CD4-positive, CD25-positive, alpha-beta regulatory T cell (primary cell): Measurements from ENCODE around the gene PRRT1B. TPM values are rescaled to one million over a fixed set of nuclear protein-coding genes. Genes with fewer than 3 reads are reported as not detected.

Experiments used
- ATAC-seq, 2 donors: fragments of 150-1000 bp; cut with Tn5 transposase; one replicate each; pipeline ENCODE4 v1.10.0; 2021; ENCODE audit warnings: low read depth in 2 of 2, moderate number of reproducible peaks in 2 of 2, moderate library complexity in 1 of 2
- DNase-seq, 3 donors: peaks; one replicate each; pipeline versions ENCODE4 v3.0.0 to v3.0.0-alpha.2; 2012 to 2022; ENCODE audit warnings: mixed read lengths in 1 of 3
- H3K27ac ChIP-seq: one replicate; pipeline ENCODE4 v1.7.0; 2013; ENCODE audit warnings: mild to moderate bottlenecking, low read length; ENCODE audit not compliant: insufficient read depth, poor library complexity, severe bottlenecking
- H3K27me3 ChIP-seq: one replicate; pipeline ENCODE4 v1.7.0; 2013; ENCODE audit warnings: low read length; ENCODE audit not compliant: control insufficient read depth, insufficient read depth
- H3K36me3 ChIP-seq: one replicate; pipeline ENCODE4 v1.7.0; 2013; ENCODE audit warnings: mild to moderate bottlenecking, low read length, moderate library complexity; ENCODE audit not compliant: control insufficient read depth, insufficient read depth
- H3K4me1 ChIP-seq: 2 replicates; pipeline ENCODE4 v1.7.0; 2013; ENCODE audit warnings: mild to moderate bottlenecking, low read length; ENCODE audit not compliant: insufficient read depth, control insufficient read depth, poor library complexity, severe bottlenecking
- H3K4me3 ChIP-seq: one replicate; pipeline ENCODE4 v1.7.0; 2013; ENCODE audit warnings: low read depth, mild to moderate bottlenecking, low read length, moderate library complexity
- H3K9me3 ChIP-seq, 2 experiments: 1 replicate in 1 of 2; 2 replicates in 1 of 2; pipeline ENCODE4 v1.7.0; 2013; ENCODE audit warnings: low read length in 2 of 2, mild to moderate bottlenecking in 1 of 2, moderate library complexity in 1 of 2; ENCODE audit not compliant: control insufficient read depth in 2 of 2
- H3K27ac Mint-ChIP-seq, 3 donors: one replicate each; pipeline ENCODE4 v1.8.0; 2020 to 2022; ENCODE audit warnings: mild to moderate bottlenecking in 3 of 3, mixed read lengths in 3 of 3, moderate library complexity in 2 of 3
- H3K27me3 Mint-ChIP-seq: one replicate; pipeline ENCODE4 v1.8.0; 2022; ENCODE audit warnings: mild to moderate bottlenecking, mixed read lengths
- H3K36me3 Mint-ChIP-seq: one replicate; pipeline ENCODE4 v1.8.0; 2020; ENCODE audit warnings: mixed read lengths
- H3K4me1 Mint-ChIP-seq, 4 donors: one replicate each; pipeline ENCODE4 v1.8.0; 2020 to 2022; ENCODE audit warnings: mixed read lengths in 4 of 4, mild to moderate bottlenecking in 1 of 4
- H3K4me3 Mint-ChIP-seq, 4 donors: one replicate each; pipeline ENCODE4 v1.8.0; 2020 to 2022; ENCODE audit warnings: mild to moderate bottlenecking in 4 of 4, mixed read lengths in 4 of 4, moderate library complexity in 3 of 4
- H3K9me3 Mint-ChIP-seq, 7 donors: one replicate each; pipeline ENCODE4 v1.8.0; 2020 to 2022; ENCODE audit warnings: mixed read lengths in 7 of 7, mild to moderate bottlenecking in 3 of 7, moderate library complexity in 2 of 7
- polyA plus RNA-seq, 4 donors: library from polyadenylated mRNA; unstranded; fragments of 300-500 nt; fragmentation: Illumina TruSeq; gene quantifications; one replicate each; pipeline ENCODE4 v1.2.3, GENCODE V29; 2021
- total RNA-seq: library from RNA; stranded (reverse); gene quantifications from one replicate; pipeline ENCODE4 v1.2.3, GENCODE V29; 2022

PRRT1B gene
- total RNA-seq (not detected), polyA plus RNA-seq (not detected)

- Histone ChIP-seq H3K36me3 (no peaks in the 10 kb centered on the region), H3K9me3 (peaks cover 13 to 29% of the 10 kb centered on the region in 2 experiments), H3K27me3 (peaks cover 3% of the 10 kb centered on the region), H3K4me3 (no peak within 1 kb of the TSS), H3K27ac (no peak within 1 kb of the TSS), H3K4me1 (peaks cover 22% of the 10 kb centered on the region)
- peaks cover 9 to 31% (median 17%) of the 10 kb centered on the region in 4 donors for H3K4me1 Mint-ChIP-seq
- H3K36me3 Mint-ChIP-seq = peaks cover 7% of the 10 kb centered on the region
- H3K9me3 Mint-ChIP-seq = peaks cover 0 to 34% (median 11%) of the 10 kb centered on the region in 7 donors
- no peak within 1 kb of the TSS for H3K27ac Mint-ChIP-seq
- H3K27me3 Mint-ChIP-seq = peaks cover 75% of the 10 kb centered on the region
- H3K4me3 Mint-ChIP-seq = peak within 1 kb of the TSS; percentile 44 to 93 (median 68)
- ATAC-seq = no peak
- no peak for DNase-seq
Measured at GRCh38 chr9:131545003-131545785, at the start of gene PRRT1B. Gene PRRT1B, plus strand, starts transcription at chr9:131545523. Its CDS starts 93 bp downstream, at chr9:131545616.

- no peak overlapping the region for H3K4me3 ChIP-seq
- H3K9me3 ChIP-seq = no peaks in the 10 kb centered on the region
- peaks cover 33% of the 10 kb centered on the region for H3K36me3 Mint-ChIP-seq
Measured at GRCh38 chr9:131495785-131496184, 49.5 kb upstream of the PRRT1B start.

GRCh38 chr9:131496844-131497405 is 48.4 kb upstream of the PRRT1B start:
- Mint-ChIP-seq H3K27me3 (no peaks in the 10 kb centered on the region), H3K4me1 (peaks cover 13 to 36% (median 25%) of the 10 kb centered on the region in 4 donors), H3K27ac (peak overlapping the region in 1 of 3 donors; percentile 84), H3K36me3 (peaks cover 25% of the 10 kb centered on the region), H3K4me3 (no peak overlapping the region), H3K9me3 (no peaks in the 10 kb centered on the region)
- DNase-seq (no peak), ATAC-seq (no peak)
- Histone ChIP-seq H3K9me3 (no peaks in the 10 kb centered on the region), H3K27me3 (no peaks in the 10 kb centered on the region), H3K27ac (no peak overlapping the region), H3K36me3 (peaks cover 62% of the 10 kb centered on the region), H3K4me1 (peaks cover 22% of the 10 kb centered on the region), H3K4me3 (no peak overlapping the region)

More at GRCh38 chr9:131495785-131496184, 49.5 kb upstream of the PRRT1B start:
- no peaks in the 10 kb centered on the region for H3K27me3 ChIP-seq
- no peak overlapping the region for H3K27ac ChIP-seq
- H3K4me3 Mint-ChIP-seq = no peak overlapping the region
- H3K27ac Mint-ChIP-seq = no peak overlapping the region
- H3K4me1 Mint-ChIP-seq = peaks cover 7 to 24% (median 18%) of the 10 kb centered on the region in 4 donors
- H3K36me3 ChIP-seq = peaks cover 73% of the 10 kb centered on the region
- no peaks in the 10 kb centered on the region for H3K9me3 Mint-ChIP-seq
- no peaks in the 10 kb centered on the region for H3K27me3 Mint-ChIP-seq
- DNase-seq = no peak
- ATAC-seq = no peak
- peaks cover 11% of the 10 kb centered on the region for H3K4me1 ChIP-seq

GRCh38 chr9:131499254-131499767 is 46.0 kb upstream of the PRRT1B start:
- no peaks in the 10 kb centered on the region for H3K9me3 ChIP-seq
- Mint-ChIP-seq H3K36me3 (peaks cover 4% of the 10 kb centered on the region), H3K9me3 (no peaks in the 10 kb centered on the region), H3K4me1 (peaks cover 17 to 54% (median 32%) of the 10 kb centered on the region in 4 donors), H3K27ac (peak overlapping the region in 2 of 3 donors; percentile 91 to 94), H3K27me3 (no peaks in the 10 kb centered on the region), H3K4me3 (peak overlapping the region in 3 of 4 donors; percentile 35 to 92 (median 75))
- H3K4me3 ChIP-seq = no peak overlapping the region
- no peaks in the 10 kb centered on the region for H3K27me3 ChIP-seq
- DNase-seq (no peak), ATAC-seq (no peak)
- peaks cover 39% of the 10 kb centered on the region for H3K4me1 ChIP-seq
- H3K27ac ChIP-seq = peak overlapping the region; percentile 79
- peaks cover 38% of the 10 kb centered on the region for H3K36me3 ChIP-seq

GRCh38 chr9:131500377-131500776 is 44.9 kb upstream of the PRRT1B start:
- DNase-seq (peak; percentile 35 to 82 (median 70)), ATAC-seq (peak; percentile 52 to 57)
- Histone ChIP-seq H3K27ac (peak overlapping the region; percentile 79), H3K4me1 (peaks cover 40% of the 10 kb centered on the region), H3K9me3 (no peaks in the 10 kb centered on the region), H3K27me3 (no peaks in the 10 kb centered on the region), H3K4me3 (peak overlapping the region; percentile 53), H3K36me3 (peaks cover 28% of the 10 kb centered on the region)
- Mint-ChIP-seq H3K4me1 (peaks cover 19 to 64% (median 35%) of the 10 kb centered on the region in 4 donors), H3K27ac (peak overlapping the region; percentile 88 to 95 (median 91)), H3K27me3 (no peaks in the 10 kb centered on the region), H3K36me3 (peaks cover 4% of the 10 kb centered on the region), H3K9me3 (no peaks in the 10 kb centered on the region), H3K4me3 (peak overlapping the region; percentile 86 to 97 (median 93))

- no peaks in the 10 kb centered on the region for H3K27me3 Mint-ChIP-seq
- H3K4me1 ChIP-seq = peaks cover 40% of the 10 kb centered on the region
- H3K27me3 ChIP-seq = no peaks in the 10 kb centered on the region
- H3K27ac ChIP-seq = peak overlapping the region; percentile 79
- peak; percentile 6 to 38 for ATAC-seq
- no peaks in the 10 kb centered on the region for H3K9me3 ChIP-seq
- H3K27ac Mint-ChIP-seq = peak overlapping the region; percentile 88 to 95 (median 91)
- H3K36me3 Mint-ChIP-seq = peaks cover 5% of the 10 kb centered on the region
- peak in 1 of 3 donors; percentile 26 for DNase-seq
- peak overlapping the region; percentile 86 to 97 (median 93) for H3K4me3 Mint-ChIP-seq
- H3K36me3 ChIP-seq = peaks cover 22% of the 10 kb centered on the region
- H3K9me3 Mint-ChIP-seq = no peaks in the 10 kb centered on the region
- H3K4me1 Mint-ChIP-seq = peaks cover 21 to 68% (median 35%) of the 10 kb centered on the region in 4 donors
- peak overlapping the region; percentile 55 for H3K4me3 ChIP-seq
Measured at GRCh38 chr9:131500939-131501541, 44.3 kb upstream of the PRRT1B start.

DNA sequence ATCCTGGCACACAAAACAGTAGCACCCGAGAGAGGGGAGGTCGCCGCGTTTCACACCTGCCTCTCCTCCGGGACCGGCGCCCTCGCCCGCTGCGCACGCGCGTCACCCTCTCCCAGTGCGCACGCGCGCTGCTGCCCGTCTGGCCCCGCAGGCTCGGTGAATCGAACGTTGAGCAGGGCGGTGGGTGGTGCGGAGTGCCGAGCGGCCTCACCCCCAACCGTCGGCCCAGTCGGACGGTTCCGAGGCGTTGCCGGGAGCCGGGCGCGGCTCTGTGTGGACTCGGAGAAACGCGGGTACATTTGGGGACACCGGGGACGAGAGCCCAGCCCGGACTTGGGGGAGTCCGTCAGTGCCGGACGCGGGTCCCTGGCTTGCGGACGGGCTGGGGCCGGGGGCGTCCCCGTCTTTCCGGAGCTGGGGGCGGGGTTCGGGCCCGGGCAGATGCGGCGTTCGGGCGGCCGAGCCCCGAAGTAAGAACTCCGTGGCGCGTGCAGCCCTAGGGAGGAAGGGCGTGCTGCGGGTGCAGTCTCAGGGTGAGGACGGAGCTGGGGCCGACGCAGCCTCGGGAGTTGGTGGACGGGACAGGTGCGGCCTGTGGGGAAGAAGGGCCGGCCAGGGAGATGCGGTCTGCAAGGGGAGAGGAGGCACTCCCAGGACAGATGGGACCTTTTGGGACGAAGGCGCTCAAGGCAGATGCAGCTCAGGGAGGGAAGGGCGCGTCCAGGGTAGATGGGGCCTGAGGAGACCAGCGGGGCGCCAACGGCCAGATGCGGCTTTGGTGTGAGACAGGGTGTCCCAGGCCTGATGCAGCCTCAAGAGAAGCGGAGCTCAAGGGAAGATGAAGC is 42.3 kb upstream of the PRRT1B start, which contains the start of gene POMT1:
Gene POMT1 (plus strand): TSS at position 138 of the 845 bp plus-strand sequence. CDS start 1,301 bp downstream, outside the sequence.
- Mint-ChIP-seq H3K4me1 (peaks cover 23 to 70% (median 34%) of the 10 kb centered on the region in 4 donors), H3K27ac (peak within 1 kb of the TSS; percentile 89 to 95 (median 91)), H3K4me3 (peak within 1 kb of the TSS; percentile 86 to 97 (median 93)), H3K9me3 (no peaks in the 10 kb centered on the region), H3K36me3 (peaks cover 10% of the 10 kb centered on the region), H3K27me3 (no peaks in the 10 kb centered on the region)
- ATAC-seq (peak; percentile 74 to 78), DNase-seq (peak; percentile 84 to 91 (median 90))
- no peaks in the 10 kb centered on the region for H3K27me3 ChIP-seq
- peak within 1 kb of the TSS; percentile 51 for H3K27ac ChIP-seq
- peaks cover 40% of the 10 kb centered on the region for H3K4me1 ChIP-seq
- H3K4me3 ChIP-seq = peak within 1 kb of the TSS; percentile 77
- no peaks in the 10 kb centered on the region for H3K9me3 ChIP-seq
- H3K36me3 ChIP-seq = peaks cover 15% of the 10 kb centered on the region
